Measurements from ENCODE around the gene TDRD15.
A peak's percentile ranks its signal among the peaks of the same experiment; 100 is the strongest.

Gene TDRD15

GRCh38 chr2:21162615-21162878, 38.8 kb downstream of the TDRD15 start:
- no peak for DNase-seq (ENCODE audit: low spot score)

GRCh38 chr2:21163213-21163612, 39.4 kb downstream of the TDRD15 start:
- DNase-seq (ENCODE audit: low spot score) = no peak
- no peak overlapping the region for H3K4me3 ChIP-seq
- H3K27ac ChIP-seq = no peak overlapping the region
- no peak for TF ChIP-seq CTCF (IDR thresholded peaks at IDR 0.05)

More at GRCh38 chr2:21162615-21162878, 38.8 kb downstream of the TDRD15 start:
- Histone ChIP-seq H3K27ac (no peak overlapping the region), H3K4me3 (no peak overlapping the region)
- TF ChIP-seq CTCF (IDR thresholded peaks at IDR 0.05) = no peak

- H3K4me3 ChIP-seq = no peak overlapping the region
- DNase-seq (ENCODE audit: low spot score) = no peak
- no peak for TF ChIP-seq CTCF (IDR thresholded peaks at IDR 0.05)
Observed at GRCh38 chr2:21165350-21165749, 41.6 kb downstream of the TDRD15 start.

GRCh38 chr2:21175895-21176646, 52.3 kb downstream of the TDRD15 start:
- H3K4me3 ChIP-seq = no peak overlapping the region
- peak; percentile 21 for TF ChIP-seq CTCF (IDR thresholded peaks at IDR 0.05)
- no peak for DNase-seq (ENCODE audit: low spot score)
- no peak overlapping the region for H3K27ac ChIP-seq

More at GRCh38 chr2:21165350-21165749, 41.6 kb downstream of the TDRD15 start:
- H3K27ac ChIP-seq = no peak overlapping the region

- Histone ChIP-seq H3K4me3 (no peak overlapping the region), H3K27ac (no peak overlapping the region)
- TF ChIP-seq CTCF (IDR thresholded peaks at IDR 0.05) = no peak
- no peak for DNase-seq (ENCODE audit: low spot score)
Observed at GRCh38 chr2:21181957-21182356, 58.2 kb downstream of the TDRD15 start.

- TF ChIP-seq CTCF (IDR thresholded peaks at IDR 0.05) = no peak
- no peak overlapping the region for H3K27ac ChIP-seq
- H3K4me3 ChIP-seq = no peak overlapping the region
- no peak for DNase-seq (ENCODE audit: low spot score)
Observed at GRCh38 chr2:21183306-21183705, 59.5 kb downstream of the TDRD15 start.

GRCh38 chr2:21183726-21184125, 60.0 kb downstream of the TDRD15 start:
- no peak overlapping the region for H3K27ac ChIP-seq

More at GRCh38 chr2:21183726-21184125, 60.0 kb downstream of the TDRD15 start:
- H3K4me3 ChIP-seq = no peak overlapping the region
- no peak for DNase-seq (ENCODE audit: low spot score)
- TF ChIP-seq CTCF (IDR thresholded peaks at IDR 0.05) = no peak

Measured in coronary artery (tissue), 2 donors.